ENCODE data around the gene FBRS.

Gene FBRS

DNA sequence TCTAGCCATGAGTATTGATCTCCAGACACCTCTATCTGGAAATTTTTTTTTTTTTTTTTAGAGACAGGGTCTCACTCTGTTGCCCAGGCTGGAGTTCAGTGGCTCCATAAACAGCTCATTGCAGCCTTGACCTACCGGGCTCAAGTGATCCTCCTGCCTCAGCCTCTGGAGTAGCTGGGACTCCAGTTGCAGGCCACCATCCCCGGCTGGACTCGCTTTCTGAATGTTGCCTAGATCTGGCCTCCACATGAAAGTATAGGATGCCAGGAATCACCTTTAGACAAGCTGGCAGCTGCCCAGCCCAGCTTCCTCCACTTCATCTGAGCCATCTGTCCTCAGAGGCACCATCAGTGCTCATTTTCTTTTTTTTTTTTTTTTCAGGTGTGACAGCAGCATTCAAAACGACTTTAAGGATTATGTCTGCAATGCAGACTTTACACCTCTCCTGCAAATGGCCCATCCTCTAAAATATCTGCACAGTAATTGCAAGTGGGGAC is 13.8 kb upstream of the FBRS start:
- no peak for DNase-seq (ENCODE audit: low spot score)

DNA sequence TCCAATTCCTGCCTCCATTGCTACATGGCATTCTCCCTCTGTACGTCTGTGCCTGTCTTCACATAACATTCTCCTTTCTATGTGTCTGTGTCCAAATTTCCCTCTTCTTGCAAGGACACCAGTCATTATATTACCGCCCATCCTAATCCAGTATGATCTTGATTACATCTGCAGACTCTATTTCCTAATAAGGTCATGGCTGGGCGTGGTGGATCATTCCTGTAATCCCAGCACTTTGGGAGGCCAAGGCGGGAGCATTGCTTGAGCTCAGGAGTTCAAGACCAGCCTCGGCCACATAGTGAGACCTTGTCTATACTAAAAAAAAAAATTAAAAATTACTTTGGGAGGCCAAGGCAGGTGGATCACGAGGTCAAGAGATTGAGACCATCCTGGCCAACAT is 12.5 kb upstream of the FBRS start:
- DNase-seq (ENCODE audit: low spot score), result no peak

DNA sequence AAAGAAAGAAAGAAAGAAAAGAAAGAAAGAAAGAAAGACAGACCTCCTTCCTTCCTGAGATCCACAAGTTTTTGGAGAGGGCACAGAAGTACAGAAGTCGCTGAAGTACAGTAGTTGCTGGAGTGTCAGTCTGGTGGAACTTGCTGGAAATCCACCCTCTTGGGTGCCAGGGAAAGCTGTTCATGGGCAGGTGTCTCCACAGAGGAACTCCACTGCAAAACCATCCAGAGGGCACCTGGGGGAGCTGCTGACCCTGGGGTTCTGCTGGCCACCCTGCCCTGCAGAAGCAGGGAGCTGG is 11.0 kb upstream of the FBRS start:
- no peak for DNase-seq (ENCODE audit: low spot score)

DNA sequence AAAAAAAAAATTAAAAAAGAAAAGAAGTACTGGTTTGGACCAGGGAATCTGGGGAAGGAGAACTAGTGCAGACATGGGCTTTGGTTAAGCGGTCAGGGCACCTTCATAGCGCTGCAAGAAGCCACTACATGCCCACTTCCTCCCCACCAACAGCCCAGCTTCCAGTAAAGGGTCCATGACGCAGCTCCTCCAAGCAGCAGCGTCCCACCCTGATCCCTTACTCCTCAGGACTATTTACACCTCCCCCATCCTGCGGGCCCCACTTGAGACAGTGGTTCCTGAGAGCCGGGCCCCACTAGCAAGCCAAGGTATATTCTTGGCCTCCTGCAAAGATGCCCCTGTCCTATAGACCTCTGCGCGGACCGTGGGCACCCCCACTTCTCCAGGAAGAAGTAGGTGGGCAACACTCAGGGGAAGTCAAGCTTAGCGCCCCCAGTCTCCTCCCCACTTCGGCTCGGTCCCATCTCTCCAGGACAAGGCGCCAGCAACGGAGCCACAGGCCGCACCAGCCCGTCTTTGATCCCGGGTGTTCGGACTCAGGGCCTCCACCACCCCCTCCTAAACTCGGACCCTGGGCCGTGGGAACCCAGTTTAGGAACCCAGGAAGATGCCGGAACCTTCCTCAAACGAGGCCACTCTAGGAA is 8.4 kb upstream of the FBRS start:
- DNase-seq (ENCODE audit: low spot score), result no peak

DNA sequence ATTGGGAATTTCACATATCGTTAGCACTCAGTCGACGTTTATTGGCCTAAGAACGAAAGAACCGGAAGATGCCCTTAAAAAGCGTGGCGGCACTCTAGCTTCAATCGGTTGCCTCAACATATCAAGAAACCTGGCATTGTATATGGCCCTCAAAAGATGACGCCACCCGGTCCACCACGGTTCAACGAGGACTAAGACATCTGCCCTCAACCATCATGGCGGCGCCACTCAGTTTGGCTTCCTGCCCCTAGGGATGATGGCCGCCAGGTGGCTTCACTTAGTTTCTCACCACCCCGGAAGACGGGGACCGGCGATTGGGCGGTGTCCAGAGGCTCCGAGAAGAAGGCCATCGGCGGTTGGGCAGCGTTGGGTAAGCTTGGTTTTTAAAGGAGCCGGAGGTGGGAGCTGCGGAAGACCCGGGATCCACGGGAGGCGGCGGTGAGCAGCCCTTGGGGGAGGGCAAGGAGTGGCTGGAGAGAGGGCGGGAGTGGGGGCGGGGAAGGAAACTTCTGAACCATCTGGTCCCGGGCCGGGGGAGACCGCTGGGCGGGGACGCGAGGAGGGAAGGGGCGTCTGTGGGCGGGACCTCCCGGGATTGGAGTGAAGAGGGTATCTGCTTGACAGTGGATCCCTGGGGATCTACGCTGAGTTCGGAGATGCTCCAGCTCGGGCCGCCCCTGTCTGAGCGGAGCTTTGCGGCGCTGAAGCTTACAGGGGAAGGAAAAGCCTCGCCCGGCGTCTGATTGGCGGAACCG is 7.7 kb upstream of the FBRS start, which contains the start of gene PRR14:
Gene PRR14, plus strand, starts transcription at position 592 of the 755 bp plus-strand sequence. CDS start 686 bp downstream, outside the sequence.
- peak; percentile 99 for DNase-seq (ENCODE audit: low spot score)

DNA sequence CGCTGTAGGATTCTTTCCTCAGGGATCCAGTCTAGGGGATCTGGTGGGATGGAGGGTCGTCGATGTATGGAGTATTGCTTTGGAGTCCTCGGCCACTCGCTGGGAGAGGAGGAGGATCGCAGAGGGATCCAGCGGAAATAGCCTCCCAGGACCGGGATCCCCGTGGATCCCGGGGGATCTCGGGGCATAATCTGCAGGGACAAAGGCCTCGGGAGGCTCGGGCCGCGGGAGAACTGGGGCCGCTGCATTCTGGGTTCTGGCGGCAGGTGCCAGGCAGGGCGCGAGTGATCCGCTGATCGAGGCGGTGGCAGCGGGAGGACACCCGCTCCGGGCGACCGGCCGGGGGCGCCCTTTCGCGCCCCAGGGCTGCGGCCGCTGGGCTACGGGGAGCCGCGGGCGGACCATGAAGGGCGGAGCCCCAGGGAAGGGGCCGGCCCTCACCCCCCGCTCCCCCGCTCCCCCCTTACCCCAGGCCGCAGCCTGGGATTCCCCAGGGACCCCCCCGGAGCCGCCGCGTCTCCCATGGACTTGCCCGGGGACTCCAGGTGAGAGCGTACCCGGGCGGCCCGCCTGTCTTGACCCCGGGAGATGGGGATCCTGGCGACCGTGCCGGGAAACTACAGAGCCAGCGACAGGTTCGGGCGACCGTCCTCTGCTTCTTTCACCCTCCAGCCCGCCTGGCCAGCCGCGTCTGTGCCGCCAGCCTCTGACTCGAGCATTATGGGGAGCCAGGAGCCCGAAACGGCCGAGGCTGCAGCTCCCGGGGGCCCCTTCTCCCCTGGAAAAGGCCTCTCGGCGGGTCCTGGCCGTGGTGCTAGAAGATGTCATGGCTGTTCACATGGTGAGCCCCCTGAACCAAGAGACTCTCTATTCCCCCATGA is 6.9 kb upstream of the FBRS start:
- DNase-seq (ENCODE audit: low spot score), result peak; percentile 87

DNA sequence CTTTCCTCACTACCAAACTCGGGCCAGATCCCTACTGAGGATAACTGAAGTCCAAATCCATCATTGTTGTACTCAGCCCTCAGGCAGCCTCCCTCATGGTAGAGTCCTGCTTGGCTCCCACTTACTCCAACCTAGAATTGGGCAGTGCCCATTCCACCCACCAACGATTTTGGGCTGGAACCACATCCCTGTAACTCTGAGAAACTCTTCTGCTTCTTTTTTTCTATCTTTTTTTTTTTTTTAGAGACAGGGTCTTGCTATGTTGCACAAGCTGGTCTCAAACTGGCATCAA is 6.3 kb upstream of the FBRS start:
- DNase-seq (ENCODE audit: low spot score), result no peak

DNA sequence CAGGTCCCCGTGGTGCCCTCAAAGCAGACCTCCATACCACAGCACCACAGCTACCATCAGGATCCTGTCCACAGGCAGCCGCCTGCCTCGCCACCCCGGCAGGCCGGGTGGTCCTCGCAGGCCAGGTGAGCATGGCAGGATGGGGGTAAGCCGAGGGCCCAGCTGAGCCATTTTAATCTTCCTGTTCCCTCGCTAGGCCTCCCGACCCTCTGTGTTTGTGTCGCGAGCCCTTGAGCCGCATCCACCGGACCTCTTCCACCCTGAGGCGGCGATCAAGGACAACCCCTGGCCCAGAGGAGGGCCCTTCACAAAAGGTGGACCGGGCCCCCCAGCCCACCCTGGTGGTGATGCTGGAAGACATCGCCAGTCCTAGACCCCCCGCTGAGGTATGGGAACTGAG is 5.5 kb upstream of the FBRS start:
- DNase-seq (ENCODE audit: low spot score), result no peak

DNA sequence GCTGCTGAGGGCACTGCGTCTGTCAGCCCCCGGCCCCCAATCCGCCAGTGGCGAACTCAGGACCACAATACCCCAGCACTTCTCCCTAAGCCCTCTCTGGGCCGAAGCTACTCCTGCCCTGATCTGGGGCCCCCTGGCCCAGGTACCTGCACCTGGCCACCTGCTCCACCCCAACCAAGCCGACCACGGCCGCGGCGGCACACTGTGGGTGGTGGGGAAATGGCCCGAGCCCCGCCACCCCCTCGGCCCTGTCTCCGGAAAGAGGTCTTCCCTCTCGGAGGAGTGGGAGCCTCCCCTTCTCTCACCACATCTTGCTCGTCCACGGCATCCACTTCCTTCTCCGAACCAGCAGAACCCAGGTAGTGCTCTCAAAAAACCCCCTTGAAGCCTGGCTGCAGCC is 3.4 kb upstream of the FBRS start:
- DNase-seq (ENCODE audit: low spot score), result no peak

DNA sequence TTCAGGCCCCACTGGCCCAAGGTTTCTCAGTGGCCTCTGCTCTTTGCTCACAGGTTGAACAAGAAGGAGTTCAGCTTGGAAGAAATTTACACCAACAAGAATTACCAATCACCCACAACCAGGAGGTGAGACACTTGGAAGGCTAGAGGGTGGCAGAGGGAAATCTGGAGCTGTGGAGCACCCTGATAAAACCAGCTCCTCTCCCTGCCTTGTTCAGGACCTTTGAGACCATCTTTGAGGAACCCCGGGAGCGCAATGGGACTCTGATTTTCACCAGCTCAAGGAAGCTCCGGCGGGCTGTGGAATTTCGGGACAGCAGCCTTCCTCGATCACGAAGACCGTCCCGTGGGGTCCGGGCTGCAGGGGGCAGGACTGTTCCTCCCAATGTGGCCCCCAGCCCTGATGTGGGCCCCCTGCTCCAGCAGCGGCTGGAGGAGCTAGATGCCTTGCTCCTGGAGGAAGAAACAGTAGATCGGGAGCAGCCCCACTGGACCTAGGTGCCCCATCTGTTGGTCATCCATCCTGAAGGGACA is 2.4 kb upstream of the FBRS start:
- no peak for DNase-seq (ENCODE audit: low spot score)

DNA sequence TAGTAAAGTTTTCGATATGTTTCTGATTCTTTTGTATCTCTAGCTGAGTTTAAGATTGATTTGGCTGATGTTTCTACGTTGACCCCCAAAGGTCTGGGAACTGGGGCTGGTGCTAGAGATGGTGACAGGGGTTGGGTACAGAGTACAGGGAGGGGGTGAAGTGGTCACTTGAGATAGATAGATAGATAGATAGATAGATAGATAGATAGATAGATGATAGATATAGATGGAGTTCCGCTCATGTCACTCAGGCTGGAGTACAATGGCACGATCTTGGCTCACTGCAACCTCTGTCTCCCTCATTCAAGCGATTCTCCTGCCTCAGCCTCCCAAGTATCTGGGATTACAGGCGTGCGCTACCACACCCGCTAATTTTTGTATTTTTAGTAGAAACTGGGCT is 1.8 kb upstream of the FBRS start:
- DNase-seq (ENCODE audit: low spot score), result no peak

DNA sequence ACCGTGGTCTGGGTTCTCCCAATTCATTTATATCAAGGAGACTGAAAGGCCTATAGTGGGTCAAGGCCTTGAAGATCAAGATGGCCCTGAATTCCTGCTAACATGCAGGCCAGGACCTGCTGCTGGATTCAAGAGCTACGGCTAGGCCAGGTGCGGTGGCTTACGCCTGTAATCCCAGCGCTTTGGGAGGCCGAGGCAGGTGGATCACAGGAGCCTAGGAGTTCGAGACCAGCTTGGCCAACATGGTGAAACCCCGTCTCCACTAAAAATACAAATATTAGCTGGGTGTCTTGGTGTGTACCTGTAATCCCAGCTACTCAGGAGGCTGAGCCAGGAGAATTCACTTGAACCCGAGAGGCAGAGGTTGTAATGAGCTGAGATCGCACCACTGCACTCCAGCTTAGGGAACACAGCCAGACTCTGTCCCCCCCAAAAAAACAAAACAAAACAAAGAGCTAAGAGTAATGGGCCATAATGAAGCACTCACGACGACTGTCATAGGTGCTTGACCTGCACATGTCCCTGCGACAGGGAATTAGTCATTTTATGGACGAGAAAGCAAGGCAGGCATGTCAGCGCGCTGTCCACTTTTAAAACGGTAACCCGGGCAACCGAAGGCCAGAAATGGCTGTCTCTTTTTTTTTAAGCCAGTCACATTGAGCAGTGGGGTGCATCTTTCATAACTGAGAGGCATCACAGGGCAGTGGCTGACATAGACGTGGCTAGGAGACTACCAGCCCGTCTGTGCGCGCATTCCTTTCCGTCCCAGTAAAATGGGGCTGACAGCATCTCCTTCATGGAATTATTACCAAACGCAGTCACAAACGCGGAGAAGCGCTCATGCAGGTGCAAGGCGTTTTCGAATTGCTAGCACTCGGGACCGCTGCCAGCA is 1.0 kb upstream of the FBRS start:
- DNase-seq (ENCODE audit: low spot score), result no peak

DNA sequence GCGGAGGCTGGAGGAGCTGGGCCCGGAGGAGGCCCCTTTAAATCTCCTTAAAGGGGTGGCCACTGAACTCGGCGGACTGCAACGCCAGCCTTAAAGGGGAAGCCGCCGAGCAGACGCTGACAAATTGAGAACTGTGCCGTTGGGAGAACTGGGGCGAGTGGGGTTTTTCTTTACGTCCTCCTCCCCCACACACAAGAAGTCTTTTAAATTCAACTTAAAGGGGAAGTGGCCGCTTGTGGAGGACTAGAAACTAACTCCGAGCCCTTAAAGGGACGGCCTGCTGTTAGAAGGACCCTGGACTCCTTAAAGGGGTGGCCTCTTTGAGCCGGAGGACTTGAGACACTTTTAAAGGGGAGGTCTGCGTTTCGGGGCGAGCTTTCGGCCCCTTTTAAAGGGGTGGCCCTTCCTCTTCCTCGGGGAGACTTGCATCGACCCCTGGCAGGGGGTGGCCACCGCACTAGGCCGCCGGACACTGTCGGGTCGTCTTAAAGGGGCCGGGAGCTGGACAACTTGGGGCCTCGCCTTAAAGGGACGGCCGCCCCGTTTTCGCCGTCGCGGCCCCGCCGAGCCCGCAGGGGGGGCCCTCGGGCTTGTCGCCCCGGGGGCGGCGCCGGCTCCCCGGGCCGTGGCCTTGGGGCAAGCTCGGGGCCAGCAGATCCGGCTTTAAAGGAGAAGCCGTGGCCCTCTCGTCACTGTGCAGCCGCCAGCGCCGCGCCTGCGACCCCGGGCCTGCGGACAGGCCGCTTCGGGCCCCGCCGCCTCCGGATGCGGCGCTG is 688 bp downstream of the FBRS start:
- peak; percentile 98 for DNase-seq (ENCODE audit: low spot score)

DNA sequence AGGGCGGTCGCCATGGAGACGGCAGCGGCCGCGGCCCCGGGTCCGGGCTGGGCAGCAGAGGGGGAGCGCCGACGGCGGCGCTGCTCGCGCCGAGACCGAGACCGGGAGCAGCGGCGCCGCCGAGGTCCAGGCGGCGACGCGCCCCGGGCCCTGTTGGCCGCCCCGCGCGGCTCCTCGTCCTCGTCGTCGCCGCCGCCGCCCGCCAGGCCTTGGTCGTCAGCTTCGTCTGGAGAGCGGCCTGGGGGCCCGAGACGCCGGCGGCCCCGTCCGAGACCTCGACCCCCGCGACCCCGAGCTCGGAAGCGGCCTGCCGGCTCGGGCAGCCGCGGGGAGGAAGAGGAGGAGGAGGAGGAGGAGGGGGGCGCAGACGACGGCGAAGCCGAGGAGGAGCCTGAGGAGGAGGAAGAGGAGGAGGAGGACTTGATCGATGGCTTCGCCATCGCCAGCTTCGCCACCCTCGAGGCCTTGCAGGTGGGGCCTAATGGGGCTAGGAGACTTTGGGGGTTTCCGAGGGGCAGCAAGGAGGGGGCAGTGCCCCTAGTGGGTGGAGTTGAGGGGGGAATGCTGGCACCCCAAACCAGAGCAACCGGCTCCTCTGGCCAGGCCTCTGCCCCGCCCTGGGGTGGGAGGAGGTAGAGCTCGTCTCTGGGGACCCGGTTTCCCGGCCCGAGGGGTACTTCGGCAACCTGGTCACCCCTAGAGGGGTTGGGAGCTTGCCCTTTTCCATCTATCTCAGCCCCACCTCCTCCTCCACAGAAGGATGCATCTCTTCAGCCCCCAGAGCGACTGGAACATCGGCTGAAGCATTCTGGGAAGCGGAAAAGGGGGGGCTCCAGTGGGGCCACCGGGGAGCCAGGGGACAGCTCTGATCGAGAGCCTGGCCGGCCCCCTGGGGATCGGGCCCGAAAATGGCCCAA is 1.5 kb downstream of the FBRS start:
- peak; percentile 54 for DNase-seq (ENCODE audit: low spot score)

DNA sequence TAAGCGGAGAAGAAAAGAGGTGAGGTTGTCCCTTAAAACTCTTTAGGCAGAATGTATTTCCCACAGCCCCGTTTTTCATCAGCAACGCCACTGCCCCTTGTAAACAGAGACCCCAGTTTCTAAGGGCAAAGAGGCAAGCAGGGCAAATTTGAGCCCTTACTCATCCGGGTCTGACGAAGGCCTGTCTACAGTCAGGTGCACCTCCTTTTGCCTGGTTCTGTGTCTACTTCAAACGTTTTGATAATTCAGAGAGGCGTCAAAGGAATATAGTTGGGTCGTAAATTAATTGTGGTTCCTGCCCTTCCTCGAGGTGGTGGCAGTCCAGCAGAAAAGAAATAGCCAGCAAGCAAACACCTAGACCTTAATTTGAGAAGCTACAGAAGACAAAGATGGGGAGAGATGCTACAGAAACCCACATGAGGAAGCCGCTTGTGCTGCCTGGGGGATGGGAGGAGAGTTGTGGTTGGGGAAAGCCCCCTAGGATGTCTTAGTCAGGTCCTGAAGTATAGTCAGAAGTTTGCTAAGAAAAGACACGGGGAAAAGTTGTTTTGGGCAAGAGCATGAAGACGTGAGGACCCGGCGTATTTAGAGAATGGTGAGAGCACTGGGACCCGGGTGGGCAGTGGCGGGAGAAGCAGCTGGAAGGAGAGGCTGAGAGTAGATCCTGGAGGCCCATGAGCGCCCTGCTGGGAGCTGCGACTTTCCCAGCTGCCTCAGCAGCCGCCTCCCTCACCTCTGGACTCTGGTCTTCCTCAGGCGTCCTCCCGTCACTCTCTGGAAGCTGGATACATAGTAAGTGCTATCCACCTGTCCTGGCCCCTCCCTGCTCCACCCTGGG is 2.4 kb downstream of the FBRS start:
- DNase-seq (ENCODE audit: low spot score), result peak; percentile 59

DNA sequence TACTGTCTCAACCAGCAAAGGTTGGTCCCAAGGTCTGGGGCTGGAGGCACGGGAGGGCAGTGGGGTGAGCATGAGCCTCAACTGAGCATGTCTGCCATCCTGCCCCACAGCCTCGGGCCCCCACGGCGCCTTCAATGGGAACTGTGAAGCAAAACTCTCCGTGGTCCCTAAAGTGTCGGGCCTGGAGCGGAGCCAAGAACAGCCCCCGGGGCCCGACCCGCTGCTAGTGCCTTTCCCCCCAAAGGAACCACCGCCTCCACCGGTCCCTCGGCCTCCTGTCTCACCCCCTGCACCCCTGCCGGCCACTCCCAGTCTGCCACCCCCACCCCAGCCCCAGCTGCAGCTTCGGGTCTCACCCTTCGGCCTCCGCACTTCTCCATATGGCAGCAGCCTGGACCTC is 4.2 kb downstream of the FBRS start:
- DNase-seq (ENCODE audit: low spot score), result no peak

DNA sequence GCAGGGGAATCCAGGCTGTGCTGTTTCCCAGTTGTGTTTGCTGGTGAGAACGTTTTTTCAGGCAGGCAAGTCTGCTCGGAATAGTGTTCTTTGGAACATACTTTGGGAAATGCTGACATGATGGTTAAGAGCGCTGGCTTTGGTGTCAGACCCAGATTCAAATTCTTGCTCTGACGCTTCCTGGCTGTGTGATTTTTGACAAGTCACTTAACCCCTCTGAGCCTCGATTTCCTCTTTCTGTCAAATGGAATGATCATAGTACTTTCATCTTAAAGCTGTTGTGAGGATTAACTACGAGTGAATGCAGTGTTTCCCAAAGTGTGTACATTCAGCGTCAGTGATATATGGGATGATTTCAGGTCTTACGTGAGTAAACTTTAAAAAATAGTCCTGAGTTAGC is 4.8 kb downstream of the FBRS start:
- DNase-seq (ENCODE audit: low spot score), result no peak

DNA sequence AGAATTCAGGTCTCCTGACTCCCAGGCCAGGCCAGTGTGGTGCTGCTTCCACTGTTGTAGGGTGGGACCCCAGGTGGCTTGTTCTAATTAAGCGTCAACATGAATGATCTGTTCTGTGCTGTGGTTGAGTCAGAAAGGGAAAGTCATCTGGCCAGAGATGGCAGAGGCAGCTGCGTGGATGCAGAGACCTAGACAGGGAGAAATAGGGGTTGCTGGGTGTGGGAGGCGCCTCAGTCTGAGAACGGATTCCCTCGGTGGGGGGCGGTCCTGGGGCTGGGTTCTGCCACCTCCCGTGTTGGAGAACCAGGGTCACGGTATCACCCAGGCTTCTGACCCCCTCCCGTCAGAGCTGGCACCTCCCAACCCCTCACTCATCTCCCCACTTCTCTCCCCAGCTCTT is 5.6 kb downstream of the FBRS start:
- DNase-seq (ENCODE audit: low spot score), result no peak

DNA sequence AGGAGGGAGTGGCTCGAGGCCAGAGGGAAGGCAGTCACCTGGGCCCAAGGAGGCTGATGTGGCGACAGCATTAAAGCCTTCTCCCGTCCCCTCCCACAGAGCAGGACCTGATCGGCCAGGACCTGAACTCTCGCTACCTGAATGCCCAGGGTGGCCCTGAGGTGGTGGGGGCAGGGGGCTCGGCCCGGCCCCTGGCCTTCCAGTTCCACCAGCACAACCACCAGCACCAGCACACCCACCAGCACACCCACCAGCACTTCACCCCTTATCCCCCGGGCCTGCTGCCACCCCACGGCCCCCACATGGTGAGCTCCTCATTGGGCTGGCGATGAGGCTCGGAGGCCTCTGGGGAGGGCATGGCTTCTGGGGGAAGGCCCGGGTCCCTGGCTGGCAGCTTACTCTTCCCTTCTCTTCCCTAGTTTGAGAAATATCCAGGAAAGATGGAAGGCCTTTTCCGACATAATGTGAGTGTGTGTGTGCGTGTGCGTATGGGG is 6.4 kb downstream of the FBRS start:
- no peak for DNase-seq (ENCODE audit: low spot score)

Measured in NAMALWA (cell line).